ENCODE data around the gene SASH1.

The SASH1 gene

GRCh38 chr6:148491638-148492251 lies 149.1 kb downstream of the SASH1 start:
- no peak for DNase-seq (ENCODE audit: low read depth in 4 of 4, low spot score in 1 of 4)

GRCh38 chr6:148492654-148493290 lies 150.1 kb downstream of the SASH1 start:
- DNase-seq (ENCODE audit: low read depth in 4 of 4, low spot score in 1 of 4): no peak

- DNase-seq (ENCODE audit: low read depth in 4 of 4, low spot score in 1 of 4): no peak
These were observed 150.8 kb downstream of the SASH1 start for GRCh38 chr6:148493424-148493823.

GRCh38 chr6:148494226-148494625 lies 151.6 kb downstream of the SASH1 start:
- no peak for DNase-seq (ENCODE audit: low read depth in 4 of 4, low spot score in 1 of 4)

- DNase-seq (ENCODE audit: low read depth in 4 of 4, low spot score in 1 of 4): no peak
These were observed 152.4 kb downstream of the SASH1 start for GRCh38 chr6:148495029-148495428.

- no peak for DNase-seq (ENCODE audit: low read depth in 4 of 4, low spot score in 1 of 4)
These were observed 154.6 kb downstream of the SASH1 start for GRCh38 chr6:148497257-148497656.

GRCh38 chr6:148497717-148498116 lies 155.1 kb downstream of the SASH1 start:
- DNase-seq (ENCODE audit: low read depth in 4 of 4, low spot score in 1 of 4): no peak

GRCh38 chr6:148500402-148500801 lies 157.8 kb downstream of the SASH1 start:
- no peak for DNase-seq (ENCODE audit: low read depth in 4 of 4, low spot score in 1 of 4)

- no peak for DNase-seq (ENCODE audit: low read depth in 4 of 4, low spot score in 1 of 4)
These were observed 158.5 kb downstream of the SASH1 start for GRCh38 chr6:148501178-148501590.

GRCh38 chr6:148502083-148502772 lies 159.6 kb downstream of the SASH1 start:
- no peak for DNase-seq (ENCODE audit: low read depth in 4 of 4, low spot score in 1 of 4)

- no peak for DNase-seq (ENCODE audit: low read depth in 4 of 4, low spot score in 1 of 4)
These were observed 160.1 kb downstream of the SASH1 start for GRCh38 chr6:148502773-148503135.

GRCh38 chr6:148503703-148504102 lies 161.1 kb downstream of the SASH1 start:
- no peak for DNase-seq (ENCODE audit: low read depth in 4 of 4, low spot score in 1 of 4)

- DNase-seq (ENCODE audit: low read depth in 4 of 4, low spot score in 1 of 4): no peak
These were observed 165.1 kb downstream of the SASH1 start for GRCh38 chr6:148507774-148508173.

- no peak for DNase-seq (ENCODE audit: low read depth in 4 of 4, low spot score in 1 of 4)
These were observed 165.9 kb downstream of the SASH1 start for GRCh38 chr6:148508401-148509041.

- DNase-seq (ENCODE audit: low read depth in 4 of 4, low spot score in 1 of 4): no peak
These were observed 166.6 kb downstream of the SASH1 start for GRCh38 chr6:148509119-148509799.

- DNase-seq (ENCODE audit: low read depth in 4 of 4, low spot score in 1 of 4): no peak
These were observed 167.4 kb downstream of the SASH1 start for GRCh38 chr6:148509800-148510581.

- DNase-seq (ENCODE audit: low read depth in 4 of 4, low spot score in 1 of 4): no peak
These were observed 170.8 kb downstream of the SASH1 start for GRCh38 chr6:148513145-148514071.

- DNase-seq (ENCODE audit: low read depth in 4 of 4, low spot score in 1 of 4): no peak
These were observed 171.6 kb downstream of the SASH1 start for GRCh38 chr6:148514091-148514845.

- DNase-seq (ENCODE audit: low read depth in 4 of 4, low spot score in 1 of 4): no peak
These were observed 173.6 kb downstream of the SASH1 start for GRCh38 chr6:148516217-148516616.

All from stimulated activated CD4-positive, alpha-beta T cell treated with anti-CD3 and anti-CD28 coated beads, Interleukin-1b, Interleukin-23, amount 100 ng/mL, for 24 hours (primary cell).